SK-N-SH treated with all-trans-retinoic acid at 6 μM for 48 hours (cell line): ENCODE data around the gene TRA2A.

Experiments
- OSR1 ChIP-seq: fragments of 250-450 bp; sonication (Bioruptor Pico); IDR thresholded peaks from 2 replicates; pipeline ENCODE4 v1.8.0; 2022; ENCODE audit warnings: moderate library complexity, mild to moderate bottlenecking, inconsistent platforms
- SNAI2 ChIP-seq: fragments of 250-450 bp; sonication (Bioruptor Pico); IDR thresholded peaks from 2 replicates; pipeline ENCODE4 v1.5.0; 2020; ENCODE audit warnings: mild to moderate bottlenecking, moderate library complexity
- ZC3H10 ChIP-seq: fragments of 250-450 bp; sonication (Bioruptor Pico); IDR thresholded peaks from 2 replicates; pipeline ENCODE4 v1.5.1; 2021; ENCODE audit warnings: mild to moderate bottlenecking, moderate library complexity

- TF ChIP-seq OSR1 (CRISPR knock-in tag) = no peak
- TF ChIP-seq ZC3H10 = no peak
- TF ChIP-seq SNAI2 (CRISPR knock-in tag) = no peak
Measured at GRCh38 chr7:23547662-23548061, 15.9 kb upstream of the TRA2A start.
